ENCODE data around the gene TESMIN. TPM values are rescaled to one million over a fixed set of nuclear protein-coding genes. Genes with fewer than 3 reads are reported as not detected.

TESMIN gene
- polyA plus RNA-seq, 1 experiment: 1.5 TPM

- H3K27me3 ChIP-seq (ENCODE audit: control insufficient read depth, insufficient read depth, low read length): no peaks in the 10 kb centered on the region
- no peak for TF ChIP-seq CTCF (IDR thresholded peaks at IDR 0.05; ENCODE audit: insufficient read depth, low read depth, low read length)
- ChIA-PET POLR2A (no interaction called here), CTCF (interaction anchor here (1.5 kb wide), 1 partner anchor 36 kb away, joined by 3 read pairs; no protein-coding TSS in a partner anchor)
- no peak for DNase-seq (ENCODE audit: low read depth)
- no peak overlapping the region for H3K4me3 ChIP-seq (ENCODE audit: low read depth, low read length)
- H3K36me3 ChIP-seq (ENCODE audit: control insufficient read depth, insufficient read depth, low read length): peaks cover 18% of the 10 kb centered on the region
Measured at GRCh38 chr11:68762481-68762880, 11.2 kb upstream of the TESMIN start.

GRCh38 chr11:68761801-68762200 is 10.5 kb upstream of the TESMIN start:
- Histone ChIP-seq H3K4me3 (ENCODE audit: low read depth, low read length) (no peak overlapping the region), H3K27me3 (ENCODE audit: control insufficient read depth, insufficient read depth, low read length) (no peaks in the 10 kb centered on the region), H3K36me3 (ENCODE audit: control insufficient read depth, insufficient read depth, low read length) (peaks cover 20% of the 10 kb centered on the region)
- ChIA-PET CTCF (no interaction called here), POLR2A (no interaction called here)
- TF ChIP-seq CTCF (IDR thresholded peaks at IDR 0.05; ENCODE audit: insufficient read depth, low read depth, low read length): no peak
- DNase-seq (ENCODE audit: low read depth): no peak

- no peak for DNase-seq (ENCODE audit: low read depth)
- ChIA-PET POLR2A (no interaction called here), CTCF (no interaction called here)
- Histone ChIP-seq H3K4me3 (ENCODE audit: low read depth, low read length) (no peak overlapping the region), H3K36me3 (ENCODE audit: control insufficient read depth, insufficient read depth, low read length) (peaks cover 24% of the 10 kb centered on the region), H3K27me3 (ENCODE audit: control insufficient read depth, insufficient read depth, low read length) (no peaks in the 10 kb centered on the region)
- TF ChIP-seq CTCF (IDR thresholded peaks at IDR 0.05; ENCODE audit: insufficient read depth, low read depth, low read length): no peak
Measured at GRCh38 chr11:68759991-68760390, 8.7 kb upstream of the TESMIN start.

- ChIA-PET CTCF (interaction anchor here (0.7 to 1.3 kb wide), 2 partner anchors 8 to 40 kb away, joined by 3 read pairs; no protein-coding TSS in a partner anchor), POLR2A (no interaction called here)
- Histone ChIP-seq H3K36me3 (ENCODE audit: control insufficient read depth, insufficient read depth, low read length) (peaks cover 21% of the 10 kb centered on the region), H3K4me3 (ENCODE audit: low read depth, low read length) (no peak overlapping the region), H3K27me3 (ENCODE audit: control insufficient read depth, insufficient read depth, low read length) (no peaks in the 10 kb centered on the region)
- TF ChIP-seq CTCF (IDR thresholded peaks at IDR 0.05; ENCODE audit: insufficient read depth, low read depth, low read length): no peak
- no peak for DNase-seq (ENCODE audit: low read depth)
Measured at GRCh38 chr11:68757711-68758110, 6.4 kb upstream of the TESMIN start.

- Histone ChIP-seq H3K27me3 (ENCODE audit: control insufficient read depth, insufficient read depth, low read length) (no peaks in the 10 kb centered on the region), H3K4me3 (ENCODE audit: low read depth, low read length) (no peak overlapping the region), H3K36me3 (ENCODE audit: control insufficient read depth, insufficient read depth, low read length) (peaks cover 12% of the 10 kb centered on the region)
- CTCF ChIA-PET: no interaction called here
- no peak for DNase-seq (ENCODE audit: low read depth)
- no peak for TF ChIP-seq CTCF (IDR thresholded peaks at IDR 0.05; ENCODE audit: insufficient read depth, low read depth, low read length)
- POLR2A ChIA-PET: no interaction called here
Measured at GRCh38 chr11:68756171-68756766, 4.9 kb upstream of the TESMIN start.

Data from BJ (cell line).